ENCODE measurements around the gene OR5H2. TPM values are rescaled to one million over a fixed set of nuclear protein-coding genes. Genes with fewer than 3 reads are reported as not detected.

The OR5H2 gene
- polyA plus RNA-seq, 1 donor (not counting 4 experiments of a cell fraction or from before 2014, with no cell fraction given), result not detected

DNA sequence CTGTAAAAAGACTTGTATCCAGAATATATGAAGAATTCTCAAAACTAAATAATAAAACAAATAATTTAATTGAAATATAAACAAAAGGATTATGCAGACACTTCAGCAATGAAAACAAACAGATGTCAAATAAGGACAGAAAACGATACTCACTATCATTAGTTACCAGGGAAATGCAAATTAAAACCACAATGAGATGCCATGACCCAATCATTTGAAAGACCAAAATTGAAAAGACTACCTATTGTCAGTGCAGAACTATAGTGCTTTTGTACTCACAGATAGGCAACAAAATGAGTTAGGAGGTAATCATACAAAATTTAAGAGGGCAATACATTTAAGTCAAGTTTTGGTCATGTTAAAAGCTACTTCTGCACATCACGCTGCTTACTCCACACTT lies 39.8 kb downstream of the OR5H2 start:
- Histone ChIP-seq H3K36me3 (ENCODE audit: control insufficient read depth in 2 of 2, extremely low read depth in 1 of 2, insufficient read depth in 2 of 2, low read length in 2 of 2) (no peaks in the 10 kb centered on the region), H3K4me2 (ENCODE audit: control insufficient read depth, extremely low read depth, insufficient read depth, low read depth, low read length) (no peak overlapping the region), H2AFZ (ENCODE audit: control insufficient read depth, low read length) (no peak overlapping the region), H3K9me1 (ENCODE audit: control insufficient read depth, extremely low read depth, insufficient read depth, low read length) (no peaks in the 10 kb centered on the region), H3K9me3 (ENCODE audit: control insufficient read depth, low read depth, low read length) (no peaks in the 10 kb centered on the region), H3K27ac (ENCODE audit: control insufficient read depth, insufficient read depth, low read length) (no peak overlapping the region), H3K79me2 (ENCODE audit: control insufficient read depth, insufficient read depth, low read length) (no peaks in the 10 kb centered on the region), H3K4me1 (ENCODE audit: control insufficient read depth, extremely low read depth, insufficient read depth, low read length) (no peaks in the 10 kb centered on the region), H4K20me1 (ENCODE audit: control insufficient read depth, extremely low read depth, insufficient read depth, low read length) (no peaks in the 10 kb centered on the region), H3K4me3 (ENCODE audit: control insufficient read depth in 2 of 3, extremely low read depth in 1 of 3, insufficient read depth in 2 of 3, low read depth in 1 of 3, low read length in 3 of 3) (no peak overlapping the region), H3K27me3 (ENCODE audit: control insufficient read depth, extremely low read depth, insufficient read depth, low read length) (peaks cover 2% of the 10 kb centered on the region), H3K9ac (ENCODE audit: control insufficient read depth, extremely low read depth, insufficient read depth, low read length) (no peak overlapping the region)
- dilution Hi-C loops (cut with MboI; ENCODE audit: extremely low pct_ligation_motif_present, low sequenced_read_pairs), result no loop called here
- FAIRE-seq (no peak), DNase-seq (ENCODE audit: low read depth, low spot score) (no peak)
- TF ChIP-seq CTCF (optimal IDR thresholded peaks at IDR 0.05 in 1 of 3, IDR thresholded peaks at IDR 0.05 in 1 of 3, conservative IDR thresholded peaks at IDR 0.05 in 1 of 3; ENCODE audit: extremely low read depth in 1 of 3, insufficient read depth in 2 of 3, low read length in 3 of 3) (no peak), EZH2 (IDR thresholded peaks at IDR 0.05; ENCODE audit: low read length) (no peak)

GRCh38 chr3:98322686-98323085 lies 40.4 kb downstream of the OR5H2 start:
- FAIRE-seq (no peak), DNase-seq (ENCODE audit: low read depth, low spot score) (no peak)
- TF ChIP-seq EZH2 (IDR thresholded peaks at IDR 0.05; ENCODE audit: low read length) (no peak), CTCF (optimal IDR thresholded peaks at IDR 0.05 in 1 of 3, IDR thresholded peaks at IDR 0.05 in 1 of 3, conservative IDR thresholded peaks at IDR 0.05 in 1 of 3; ENCODE audit: extremely low read depth in 1 of 3, insufficient read depth in 2 of 3, low read length in 3 of 3) (no peak)
- Histone ChIP-seq H3K4me2 (ENCODE audit: control insufficient read depth, extremely low read depth, insufficient read depth, low read depth, low read length) (no peak overlapping the region), H3K36me3 (ENCODE audit: control insufficient read depth in 2 of 2, extremely low read depth in 1 of 2, insufficient read depth in 2 of 2, low read length in 2 of 2) (no peaks in the 10 kb centered on the region), H3K9me1 (ENCODE audit: control insufficient read depth, extremely low read depth, insufficient read depth, low read length) (no peaks in the 10 kb centered on the region), H3K4me1 (ENCODE audit: control insufficient read depth, extremely low read depth, insufficient read depth, low read length) (no peaks in the 10 kb centered on the region), H3K27ac (ENCODE audit: control insufficient read depth, insufficient read depth, low read length) (no peak overlapping the region), H2AFZ (ENCODE audit: control insufficient read depth, low read length) (no peak overlapping the region), H3K9me3 (ENCODE audit: control insufficient read depth, low read depth, low read length) (no peaks in the 10 kb centered on the region), H3K9ac (ENCODE audit: control insufficient read depth, extremely low read depth, insufficient read depth, low read length) (no peak overlapping the region), H3K27me3 (ENCODE audit: control insufficient read depth, extremely low read depth, insufficient read depth, low read length) (peaks cover 2% of the 10 kb centered on the region), H4K20me1 (ENCODE audit: control insufficient read depth, extremely low read depth, insufficient read depth, low read length) (no peaks in the 10 kb centered on the region), H3K4me3 (ENCODE audit: control insufficient read depth in 2 of 3, extremely low read depth in 1 of 3, insufficient read depth in 2 of 3, low read depth in 1 of 3, low read length in 3 of 3) (no peak overlapping the region), H3K79me2 (ENCODE audit: control insufficient read depth, insufficient read depth, low read length) (no peaks in the 10 kb centered on the region)
- dilution Hi-C loops (cut with MboI; ENCODE audit: extremely low pct_ligation_motif_present, low sequenced_read_pairs), result no loop called here
